Skeletal muscle tissue (tissue), 4 donors: Measurements from ENCODE around the gene RIPK1. TPM values are rescaled to one million over a fixed set of nuclear protein-coding genes. Genes with fewer than 3 reads are reported as not detected.

Experiments used
- H3K27ac ChIP-seq: one replicate; pipeline ENCODE4 v1.7.0; 2013; ENCODE audit warnings: mild to moderate bottlenecking, low read depth, low read length, inconsistent platforms
- H3K27me3 ChIP-seq, 3 donors: one replicate each; pipeline ENCODE4 v1.7.0; 2013; ENCODE audit warnings: low read length in 3 of 3; ENCODE audit not compliant: control insufficient read depth in 3 of 3, insufficient read depth in 3 of 3
- H3K36me3 ChIP-seq, 3 donors: one replicate each; pipeline ENCODE4 v1.7.0; 2013; ENCODE audit warnings: low read length in 3 of 3; ENCODE audit not compliant: control insufficient read depth in 3 of 3, insufficient read depth in 3 of 3
- H3K4me1 ChIP-seq, 3 donors: one replicate each; pipeline ENCODE4 v1.7.0; 2013; ENCODE audit warnings: low read length in 3 of 3, mild to moderate bottlenecking in 3 of 3; ENCODE audit not compliant: control insufficient read depth in 3 of 3, insufficient read depth in 3 of 3
- H3K4me3 ChIP-seq, 3 donors: one replicate each; pipeline ENCODE4 v1.7.0; 2013; ENCODE audit warnings: low read length in 3 of 3
- H3K9ac ChIP-seq, 3 donors: one replicate each; pipeline ENCODE4 v1.7.0; 2013; ENCODE audit warnings: low read length in 3 of 3, mild to moderate bottlenecking in 3 of 3, moderate library complexity in 2 of 3, low read depth in 1 of 3
- H3K9me3 ChIP-seq, 3 donors: one replicate each; pipeline ENCODE4 v1.7.0; 2013; ENCODE audit warnings: low read length in 3 of 3; ENCODE audit not compliant: control insufficient read depth in 3 of 3
- total RNA-seq: library from RNA; depleted of rRNA; stranded (reverse); fragments of >200 nt; gene quantifications from one replicate; pipeline ENCODE4 v1.2.3, GENCODE V29; 2014
- donor health status: Osteomylitis.

The RIPK1 gene
- total RNA-seq, 1 donor from 2014 or later, result 14.6 TPM

DNA sequence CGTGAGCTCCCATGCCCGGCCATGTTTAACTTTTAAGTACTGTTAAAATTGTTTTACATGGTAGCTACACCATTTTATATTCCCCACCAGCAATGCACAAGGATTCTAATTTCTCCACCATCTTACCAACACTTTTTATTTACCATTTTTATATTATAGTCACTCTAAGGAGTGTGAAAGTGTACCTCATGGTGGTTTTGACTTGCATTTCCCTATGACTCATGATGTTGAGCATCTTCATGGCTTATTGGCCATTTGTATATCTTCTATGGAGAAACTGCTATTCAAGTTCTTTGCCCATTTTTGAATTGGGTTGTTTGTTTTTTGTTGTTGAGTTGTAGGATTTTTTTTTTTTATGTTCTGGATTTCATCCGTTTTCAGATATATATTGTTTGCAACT, 34.6 kb downstream of the RIPK1 start:
- Histone ChIP-seq H3K9me3 (no peaks in the 10 kb centered on the region), H3K4me1 (no peaks in the 10 kb centered on the region), H3K9ac (no peak overlapping the region), H3K4me3 (no peak overlapping the region), H3K27ac (no peak overlapping the region), H3K27me3 (no peaks in the 10 kb centered on the region), H3K36me3 (peaks cover 29 to 47% (median 47%) of the 10 kb centered on the region in 3 donors)

DNA sequence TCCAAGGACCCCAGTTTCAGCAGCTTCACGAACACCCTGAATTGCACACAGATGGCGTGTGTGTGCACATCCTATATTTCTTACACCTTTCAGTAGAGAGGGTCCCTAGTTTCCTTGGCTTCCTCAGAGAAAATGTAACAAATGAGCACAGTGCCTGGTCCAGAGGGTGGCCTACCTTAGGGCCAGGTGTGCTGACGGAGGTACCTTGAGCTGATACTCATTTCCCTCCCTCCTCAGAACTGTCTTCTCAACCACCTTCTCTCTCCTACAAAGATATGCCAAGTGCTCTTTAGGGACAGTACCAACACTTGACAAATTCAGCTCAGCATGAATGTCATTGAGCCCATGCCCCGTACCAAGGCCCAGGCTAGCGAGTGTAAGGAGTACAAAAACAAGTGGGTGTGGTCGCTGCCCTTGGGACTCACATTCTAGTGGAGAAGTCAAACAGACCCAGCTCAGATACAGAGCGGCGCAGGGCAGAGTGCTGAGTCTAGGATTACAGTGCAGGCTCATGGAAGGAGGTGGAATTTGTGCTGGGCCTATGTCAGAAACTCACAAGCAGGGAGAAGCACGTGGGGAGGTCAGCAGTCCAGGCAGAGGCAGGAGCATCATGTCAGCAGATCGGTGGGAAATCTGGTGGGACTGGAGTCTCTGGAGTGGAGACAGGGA, 40.6 kb downstream of the RIPK1 start:
- Histone ChIP-seq H3K36me3 (peaks cover 38 to 63% (median 58%) of the 10 kb centered on the region in 3 donors), H3K9ac (no peak overlapping the region), H3K27me3 (no peaks in the 10 kb centered on the region), H3K4me3 (no peak overlapping the region), H3K9me3 (no peaks in the 10 kb centered on the region), H3K27ac (no peak overlapping the region), H3K4me1 (no peaks in the 10 kb centered on the region)

DNA sequence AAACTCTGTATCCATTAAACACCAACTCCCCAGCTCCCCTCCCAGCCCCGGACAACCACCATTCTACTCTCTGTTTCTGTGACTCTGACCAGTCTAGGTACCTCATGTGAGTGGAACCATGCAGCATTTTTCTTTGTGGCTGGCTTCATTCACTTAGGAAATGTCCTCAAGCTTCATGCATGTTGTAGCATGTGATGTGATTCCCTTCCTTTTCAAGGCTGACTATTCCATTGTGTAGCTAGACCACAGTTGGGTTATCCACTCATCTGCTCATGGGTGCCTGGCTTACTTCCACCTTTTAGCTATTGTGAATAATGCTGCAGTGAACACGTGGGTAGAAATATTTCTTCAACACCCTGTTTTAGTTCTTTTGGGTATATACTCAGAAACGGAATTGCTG, 41.5 kb downstream of the RIPK1 start:
- H3K9me3 ChIP-seq, result no peaks in the 10 kb centered on the region
- H3K4me1 ChIP-seq, result no peaks in the 10 kb centered on the region
- H3K27ac ChIP-seq, result no peak overlapping the region
- no peak overlapping the region for H3K9ac ChIP-seq
- no peaks in the 10 kb centered on the region for H3K27me3 ChIP-seq
- peaks cover 40 to 63% (median 59%) of the 10 kb centered on the region in 3 donors for H3K36me3 ChIP-seq
- H3K4me3 ChIP-seq, result no peak overlapping the region

DNA sequence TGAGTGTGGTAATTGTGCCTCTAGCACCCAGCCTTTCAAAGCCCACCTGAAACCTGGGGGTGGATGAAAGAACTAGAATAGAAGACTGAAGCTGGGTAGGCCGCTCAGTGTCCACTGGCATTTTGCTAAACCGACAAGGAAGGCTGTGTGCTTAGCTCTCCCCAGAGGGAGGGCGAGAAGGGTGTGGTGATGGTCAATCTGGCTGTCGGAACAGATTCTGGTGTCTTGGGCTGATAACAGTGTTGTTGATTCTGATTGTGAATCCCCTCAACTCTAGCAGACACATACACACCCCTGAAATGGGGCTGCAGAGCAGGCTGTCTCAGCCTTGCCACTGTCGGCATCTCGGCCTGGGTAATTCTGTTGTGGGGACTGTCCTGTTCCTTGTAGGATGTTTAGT, 46.1 kb downstream of the RIPK1 start:
- no peaks in the 10 kb centered on the region for H3K27me3 ChIP-seq
- H3K36me3 ChIP-seq, result peaks cover 19 to 33% (median 28%) of the 10 kb centered on the region in 3 donors
- no peaks in the 10 kb centered on the region for H3K9me3 ChIP-seq
- no peak overlapping the region for H3K27ac ChIP-seq
- H3K4me1 ChIP-seq, result peaks cover 6 to 17% (median 9%) of the 10 kb centered on the region in 3 donors
- no peak overlapping the region for H3K9ac ChIP-seq
- H3K4me3 ChIP-seq, result no peak overlapping the region

DNA sequence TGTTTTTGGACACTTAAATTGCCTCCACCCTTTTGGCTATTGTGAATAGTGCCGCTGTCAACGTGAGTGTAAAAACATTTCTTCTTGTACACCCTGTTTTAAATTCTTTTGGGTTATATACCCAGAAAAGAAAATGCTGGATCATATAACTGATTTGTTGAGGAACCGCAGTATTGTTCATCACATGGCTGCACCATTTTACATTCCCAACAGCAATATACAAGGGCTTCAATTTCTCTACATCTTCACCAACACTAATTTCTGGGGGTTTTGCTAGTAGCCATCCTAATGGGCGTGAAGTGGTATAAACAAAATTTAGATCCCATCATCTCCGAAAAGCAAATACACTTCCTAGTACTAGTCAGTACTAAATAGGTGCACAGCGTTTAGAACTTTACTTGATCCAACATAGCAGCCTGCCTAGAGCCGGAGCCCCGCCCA, 49.6 kb downstream of the RIPK1 start:
- Histone ChIP-seq H3K4me3 (peak overlapping the region; percentile 78 to 92 (median 88)), H3K9me3 (no peaks in the 10 kb centered on the region), H3K27me3 (no peaks in the 10 kb centered on the region), H3K36me3 (peaks cover 13 to 18% (median 14%) of the 10 kb centered on the region in 3 donors), H3K4me1 (peaks cover 8 to 19% (median 12%) of the 10 kb centered on the region in 3 donors), H3K9ac (peak overlapping the region; percentile 76 to 91 (median 83)), H3K27ac (peak overlapping the region; percentile 82)

DNA sequence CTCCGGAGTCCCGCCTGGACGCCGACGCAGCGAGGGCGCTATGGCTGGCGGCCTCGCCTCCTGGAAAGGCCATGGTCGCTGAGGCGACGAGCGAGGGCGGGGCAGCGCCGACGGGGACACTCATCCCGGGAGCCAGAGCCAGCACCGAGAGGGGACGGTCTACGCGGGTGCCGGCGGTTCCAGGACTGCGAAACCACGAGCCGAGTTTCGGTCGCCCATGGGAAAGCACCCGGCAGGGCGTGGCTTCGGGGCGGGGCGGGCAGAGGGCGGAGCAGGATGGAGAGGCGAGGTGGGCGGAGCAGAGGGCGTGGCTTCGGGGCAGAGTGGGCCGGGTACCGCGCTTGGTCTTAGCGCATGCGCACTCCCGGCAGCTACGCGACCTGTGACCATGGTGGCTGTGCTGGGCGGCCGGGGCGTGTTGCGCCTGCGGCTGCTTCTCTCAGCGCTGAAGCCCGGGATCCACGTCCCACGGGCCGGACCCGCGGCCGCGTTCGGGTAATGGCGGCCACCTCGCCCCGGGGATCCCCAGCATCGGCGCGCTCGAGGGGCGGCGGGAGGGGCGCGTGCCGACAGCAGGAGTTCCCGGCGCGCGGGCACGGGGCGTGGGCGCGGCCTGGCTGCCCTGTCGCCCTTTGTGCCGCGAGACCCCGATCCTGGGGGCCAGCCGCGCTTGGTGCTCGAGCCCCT, 50.2 kb downstream of the RIPK1 start, which contains the start of gene BPHL:
BPHL (plus strand) TSS at position 359 of the 687 bp plus-strand sequence; CDS start at position 389, 30 bp downstream.
- Histone ChIP-seq H3K4me1 (peaks cover 8 to 19% (median 12%) of the 10 kb centered on the region in 3 donors), H3K4me3 (peak within 1 kb of the TSS; percentile 78 to 92 (median 88)), H3K9me3 (no peaks in the 10 kb centered on the region), H3K36me3 (peaks cover 9 to 12% (median 9%) of the 10 kb centered on the region in 3 donors), H3K9ac (peak within 1 kb of the TSS; percentile 79 to 91 (median 83)), H3K27me3 (no peaks in the 10 kb centered on the region), H3K27ac (peak within 1 kb of the TSS; percentile 82)

DNA sequence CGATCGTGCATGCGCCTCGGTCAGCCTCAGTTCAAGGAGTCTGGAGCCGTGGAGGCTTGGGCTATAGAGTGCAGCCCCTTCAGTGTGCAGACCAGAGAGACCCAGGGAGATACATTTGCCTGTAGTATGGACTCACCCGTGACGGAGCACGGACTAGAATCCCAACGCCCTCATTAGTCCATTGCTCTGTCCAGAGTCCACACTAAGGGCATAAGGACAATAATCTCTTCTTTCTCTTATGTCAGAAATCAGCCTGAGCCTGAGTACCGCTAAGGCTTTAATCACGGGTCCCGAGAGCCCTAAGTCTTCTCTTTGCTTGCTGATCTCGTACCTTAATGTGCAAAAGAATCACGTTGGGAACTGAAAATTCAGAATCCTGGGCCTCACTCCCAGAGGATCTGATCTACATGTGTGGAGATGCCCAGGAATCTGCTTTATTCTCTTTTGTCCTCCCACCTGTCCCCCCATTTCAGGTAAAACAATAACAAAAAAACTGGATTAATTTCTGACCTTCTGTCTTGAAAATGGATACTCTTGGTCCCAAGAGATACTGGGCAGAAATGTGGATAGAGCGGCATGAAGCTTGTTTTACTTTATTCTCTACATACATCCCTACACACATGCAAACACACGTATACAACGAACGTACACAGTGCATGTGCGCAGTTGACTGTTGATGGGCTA, 50.9 kb downstream of the RIPK1 start:
- peaks cover 8 to 19% (median 12%) of the 10 kb centered on the region in 3 donors for H3K4me1 ChIP-seq
- H3K9me3 ChIP-seq, result no peaks in the 10 kb centered on the region
- H3K27ac ChIP-seq, result peak overlapping the region; percentile 82
- H3K27me3 ChIP-seq, result no peaks in the 10 kb centered on the region
- peaks cover 4 to 6% (median 6%) of the 10 kb centered on the region in 3 donors for H3K36me3 ChIP-seq
- H3K9ac ChIP-seq, result peak overlapping the region; percentile 79 to 91 (median 83)
- H3K4me3 ChIP-seq, result peak overlapping the region; percentile 78 to 92 (median 88)

DNA sequence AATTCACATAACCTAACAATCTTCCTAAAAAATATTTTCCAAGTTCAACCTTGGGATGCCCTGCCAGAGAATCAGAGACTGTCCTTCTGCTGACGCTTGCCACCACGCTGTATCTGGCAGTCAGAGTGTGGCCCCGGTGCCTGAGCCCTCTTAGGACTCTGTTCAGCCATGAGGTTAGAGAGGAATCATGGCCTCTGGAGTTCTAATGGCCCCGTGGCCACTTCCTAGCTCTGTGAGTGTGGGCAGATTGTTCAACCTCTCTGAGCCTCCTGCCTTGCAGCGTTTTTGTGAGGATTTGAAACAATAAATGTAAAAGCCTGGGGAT, 52.4 kb downstream of the RIPK1 start:
- H3K4me1 ChIP-seq, result peaks cover 8 to 19% (median 12%) of the 10 kb centered on the region in 3 donors
- H3K27me3 ChIP-seq, result no peaks in the 10 kb centered on the region
- no peak overlapping the region for H3K27ac ChIP-seq
- H3K4me3 ChIP-seq, result no peak overlapping the region
- no peaks in the 10 kb centered on the region for H3K9me3 ChIP-seq
- no peaks in the 10 kb centered on the region for H3K36me3 ChIP-seq
- H3K9ac ChIP-seq, result no peak overlapping the region

DNA sequence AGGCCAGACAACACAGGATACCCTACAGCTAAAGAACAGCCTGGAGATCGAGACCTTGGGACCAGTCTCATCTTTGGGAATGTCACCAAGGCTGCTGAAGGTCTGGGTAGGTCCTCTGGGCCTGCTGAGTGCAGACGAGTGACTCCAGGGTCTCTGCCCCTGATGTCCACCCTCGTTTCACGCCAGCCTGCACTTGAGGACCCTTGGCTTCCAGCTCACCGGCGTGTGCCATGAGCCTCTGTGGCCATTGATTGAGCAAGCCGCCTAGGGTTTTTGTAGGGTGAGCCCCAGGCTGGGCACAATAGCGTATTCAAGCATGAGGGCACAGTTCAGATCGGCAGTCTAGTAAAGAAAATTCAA, 54.5 kb downstream of the RIPK1 start:
- no peak overlapping the region for H3K9ac ChIP-seq
- H3K4me1 ChIP-seq, result peaks cover 5 to 11% (median 10%) of the 10 kb centered on the region in 3 donors

DNA sequence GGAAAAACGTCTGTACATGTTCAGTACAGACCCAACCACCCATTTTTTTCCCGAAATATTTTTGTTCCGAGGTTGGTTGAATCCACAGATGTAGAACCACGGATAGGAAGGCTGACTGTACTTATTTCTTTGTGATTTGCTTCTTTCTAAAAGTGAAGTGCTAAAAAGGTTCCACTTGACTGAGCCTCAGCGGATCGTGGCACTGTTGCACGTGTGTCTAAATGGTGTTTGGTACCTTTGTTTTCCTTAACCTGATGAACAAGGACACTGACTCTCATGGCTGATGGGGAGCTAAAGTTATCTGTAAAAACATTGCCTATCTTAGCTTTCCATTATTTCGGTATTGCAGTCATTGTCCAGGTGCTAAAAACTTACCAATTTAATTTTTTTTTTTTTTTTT, 56.4 kb downstream of the RIPK1 start:
- Histone ChIP-seq H3K4me3 (no peak overlapping the region), H3K27me3 (no peaks in the 10 kb centered on the region), H3K9ac (no peak overlapping the region), H3K36me3 (peaks cover 8 to 16% (median 13%) of the 10 kb centered on the region in 3 donors), H3K9me3 (no peaks in the 10 kb centered on the region), H3K4me1 (no peaks in the 10 kb centered on the region), H3K27ac (no peak overlapping the region)

More for the DNA sequence above, 54.5 kb downstream of the RIPK1 start:
- no peaks in the 10 kb centered on the region for H3K36me3 ChIP-seq
- no peaks in the 10 kb centered on the region for H3K27me3 ChIP-seq
- H3K4me3 ChIP-seq, result no peak overlapping the region
- H3K27ac ChIP-seq, result no peak overlapping the region
- no peaks in the 10 kb centered on the region for H3K9me3 ChIP-seq
